ENCODE results near the gene ZMAT5.

Gene ZMAT5

DNA sequence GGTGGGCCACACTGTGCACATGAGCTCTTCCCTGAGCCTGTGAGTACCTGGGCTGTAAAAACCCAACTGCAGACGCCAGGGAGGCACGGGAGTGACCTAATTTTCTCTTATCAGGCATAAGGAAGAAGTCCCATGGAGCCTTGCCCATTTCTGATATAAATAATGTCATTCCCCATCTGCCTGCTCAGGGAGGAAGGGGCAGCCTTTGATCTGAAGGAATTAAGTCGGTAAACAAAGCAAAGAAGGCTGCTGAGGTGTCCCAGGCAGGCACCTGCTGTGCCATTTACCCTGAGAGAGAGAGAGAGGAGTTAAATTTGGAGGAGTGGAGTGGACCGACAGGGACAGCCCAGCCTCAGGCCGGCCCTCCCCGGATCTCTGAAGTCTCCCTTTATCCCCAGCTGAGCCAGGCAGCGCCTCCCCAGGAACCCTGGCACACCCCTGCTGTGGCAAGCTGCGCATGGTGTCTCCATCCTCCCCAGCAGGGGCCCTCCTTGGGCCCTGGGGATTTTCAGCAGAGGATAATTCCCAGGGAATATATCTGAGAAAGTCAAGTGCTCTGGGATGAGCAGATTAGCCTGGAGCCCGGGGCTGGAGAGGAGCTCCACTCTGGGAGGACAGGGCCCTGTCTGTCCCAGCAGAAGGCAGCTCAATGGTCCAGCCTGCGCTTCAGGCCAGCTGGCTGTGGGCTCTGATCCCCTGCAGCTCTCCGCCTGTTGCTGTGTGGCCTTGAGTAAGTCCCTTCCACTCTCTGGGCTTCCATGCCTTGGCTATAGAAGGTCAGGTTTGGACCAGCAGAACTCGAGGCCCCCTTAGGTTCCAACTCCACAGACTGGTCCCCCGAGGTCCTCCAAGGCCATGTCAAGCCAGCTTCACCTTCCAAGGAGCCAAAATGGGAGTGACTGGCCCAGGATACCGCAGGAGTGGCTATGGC lies 64.5 kb downstream of the ZMAT5 start:
- peaks cover 0 to 18% (median 7%) of the 10 kb centered on the region in 4 donors for H3K4me1 ChIP-seq
- no peak for TF ChIP-seq CTCF (IDR thresholded peaks at IDR 0.05)
- no peak for DNase-seq
- H3K27ac ChIP-seq, result no peak overlapping the region
- H3K4me3 ChIP-seq, result no peak overlapping the region
- H3K27me3 ChIP-seq, result peaks cover 0 to 74% of the 10 kb centered on the region in 2 donors
- intact Hi-C loops (cut with DNase I; ENCODE audit: low total_unique reads), result no loop called here
- no peaks in the 10 kb centered on the region for H3K9me3 ChIP-seq
- H3K36me3 ChIP-seq, result peaks cover 0 to 10% (median 1%) of the 10 kb centered on the region in 3 donors

- intact Hi-C loops (cut with DNase I; ENCODE audit: low total_unique reads), result no loop called here
These were observed 65.4 kb downstream of the ZMAT5 start for GRCh38 chr22:29701155-29701999.

DNA sequence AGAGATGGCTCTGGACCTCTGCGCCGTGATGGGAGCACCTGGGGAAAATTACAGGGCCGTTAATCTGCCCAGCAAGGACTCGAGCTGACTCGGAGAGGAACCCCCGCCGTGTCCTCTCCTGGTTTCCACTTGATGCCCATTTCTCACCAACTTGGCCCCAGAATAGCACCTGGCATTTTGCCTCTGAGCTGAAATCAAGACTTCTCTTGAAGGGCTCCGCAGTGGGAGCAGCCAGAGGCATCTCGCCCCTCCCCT lies 66.0 kb downstream of the ZMAT5 start:
- TF ChIP-seq CTCF (IDR thresholded peaks at IDR 0.05), result no peak
- intact Hi-C loops (cut with DNase I; ENCODE audit: low total_unique reads), result no loop called here
- Histone ChIP-seq H3K27ac (no peak overlapping the region), H3K9me3 (no peaks in the 10 kb centered on the region), H3K4me1 (peaks cover 0 to 18% (median 7%) of the 10 kb centered on the region in 4 donors), H3K36me3 (peaks cover 0 to 21% (median 8%) of the 10 kb centered on the region in 3 donors), H3K27me3 (peaks cover 0 to 62% of the 10 kb centered on the region in 2 donors), H3K4me3 (no peak overlapping the region)
- no peak for DNase-seq

More at GRCh38 chr22:29701155-29701999, 65.4 kb downstream of the ZMAT5 start:
- no peak for TF ChIP-seq CTCF (IDR thresholded peaks at IDR 0.05)
- Histone ChIP-seq H3K27me3 (peaks cover 0 to 66% of the 10 kb centered on the region in 2 donors), H3K4me3 (no peak overlapping the region), H3K4me1 (peaks cover 0 to 18% (median 7%) of the 10 kb centered on the region in 4 donors), H3K9me3 (no peaks in the 10 kb centered on the region), H3K27ac (no peak overlapping the region), H3K36me3 (peaks cover 0 to 17% (median 6%) of the 10 kb centered on the region in 3 donors)
- DNase-seq, result no peak

DNA sequence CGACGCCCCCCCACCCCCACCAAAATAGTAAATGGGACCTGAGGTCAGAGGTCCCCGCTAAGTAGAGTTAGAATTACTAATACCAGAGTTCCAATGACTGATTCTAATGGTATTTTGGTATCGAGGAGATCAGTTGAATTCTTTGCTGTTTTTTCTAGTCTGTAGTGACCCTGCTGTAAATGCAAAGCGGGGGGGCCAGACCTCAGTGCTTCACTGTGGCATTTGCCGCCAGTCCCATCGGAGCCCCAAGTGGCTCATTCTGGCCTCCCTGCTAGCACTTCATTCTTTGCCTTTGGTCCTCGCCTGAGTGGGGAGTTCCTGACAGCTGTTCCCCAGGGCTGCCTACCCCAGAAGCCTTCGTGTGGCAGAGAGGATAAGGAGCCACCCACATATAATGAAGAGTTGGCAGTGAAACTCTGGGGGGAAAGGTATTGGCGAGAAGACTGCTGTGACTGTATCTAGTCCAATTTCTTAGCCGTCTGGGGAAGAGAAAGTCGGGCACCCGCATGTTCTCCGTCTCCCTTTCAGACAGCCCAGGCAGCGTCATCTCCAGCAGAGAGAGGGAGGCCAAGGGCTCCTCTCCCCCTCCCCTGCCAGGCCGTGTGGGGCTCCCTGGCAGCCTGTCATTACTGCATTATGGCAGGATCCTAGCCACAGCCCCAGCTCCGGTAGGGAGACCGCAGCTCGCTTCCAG lies 66.5 kb downstream of the ZMAT5 start:
- DNase-seq, result no peak
- H3K27ac ChIP-seq, result no peak overlapping the region
- intact Hi-C loops (cut with DNase I; ENCODE audit: low total_unique reads), result no loop called here
- peaks cover 0 to 22% (median 7%) of the 10 kb centered on the region in 4 donors for H3K4me1 ChIP-seq
- H3K9me3 ChIP-seq, result no peaks in the 10 kb centered on the region
- peaks cover 4 to 26% (median 11%) of the 10 kb centered on the region in 3 donors for H3K36me3 ChIP-seq
- TF ChIP-seq CTCF (IDR thresholded peaks at IDR 0.05), result no peak
- H3K27me3 ChIP-seq, result peaks cover 0 to 59% of the 10 kb centered on the region in 2 donors
- H3K4me3 ChIP-seq, result no peak overlapping the region

GRCh38 chr22:29697853-29698598 lies 68.8 kb downstream of the ZMAT5 start:
- no peak overlapping the region for H3K27ac ChIP-seq
- H3K9me3 ChIP-seq, result no peaks in the 10 kb centered on the region
- H3K4me3 ChIP-seq, result no peak overlapping the region
- DNase-seq, result no peak
- H3K27me3 ChIP-seq, result peaks cover 0 to 38% of the 10 kb centered on the region in 2 donors
- H3K36me3 ChIP-seq, result peaks cover 24 to 48% (median 31%) of the 10 kb centered on the region in 3 donors
- intact Hi-C loops (cut with DNase I; ENCODE audit: low total_unique reads), result no loop called here
- no peak for TF ChIP-seq CTCF (IDR thresholded peaks at IDR 0.05)
- peaks cover 0 to 14% (median 6%) of the 10 kb centered on the region in 4 donors for H3K4me1 ChIP-seq
